ENCODE measurements around the gene RABL3.

- TF ChIP-seq, protein P1, sequence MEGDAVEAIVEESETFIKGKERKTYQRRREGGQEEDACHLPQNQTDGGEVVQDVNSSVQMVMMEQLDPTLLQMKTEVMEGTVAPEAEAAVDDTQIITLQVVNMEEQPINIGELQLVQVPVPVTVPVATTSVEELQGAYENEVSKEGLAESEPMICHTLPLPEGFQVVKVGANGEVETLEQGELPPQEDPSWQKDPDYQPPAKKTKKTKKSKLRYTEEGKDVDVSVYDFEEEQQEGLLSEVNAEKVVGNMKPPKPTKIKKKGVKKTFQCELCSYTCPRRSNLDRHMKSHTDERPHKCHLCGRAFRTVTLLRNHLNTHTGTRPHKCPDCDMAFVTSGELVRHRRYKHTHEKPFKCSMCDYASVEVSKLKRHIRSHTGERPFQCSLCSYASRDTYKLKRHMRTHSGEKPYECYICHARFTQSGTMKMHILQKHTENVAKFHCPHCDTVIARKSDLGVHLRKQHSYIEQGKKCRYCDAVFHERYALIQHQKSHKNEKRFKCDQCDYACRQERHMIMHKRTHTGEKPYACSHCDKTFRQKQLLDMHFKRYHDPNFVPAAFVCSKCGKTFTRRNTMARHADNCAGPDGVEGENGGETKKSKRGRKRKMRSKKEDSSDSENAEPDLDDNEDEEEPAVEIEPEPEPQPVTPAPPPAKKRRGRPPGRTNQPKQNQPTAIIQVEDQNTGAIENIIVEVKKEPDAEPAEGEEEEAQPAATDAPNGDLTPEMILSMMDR (IDR thresholded peaks at IDR 0.05 in 4 of 5, conservative IDR thresholded peaks at IDR 0.05 in 1 of 5): no peak
- TF ChIP-seq POLR2A (IDR thresholded peaks at IDR 0.05): no peak
These were observed 591 bp upstream of the RABL3 start for GRCh38 chr3:120742849-120743365.

All from gastrocnemius medialis (tissue), 4 donors.